ENCODE results near the gene BIRC3.
A peak's percentile ranks its signal among the peaks of the same experiment; 100 is the strongest.
"Not testable (repeated sequence)": the region's sequence is repeated elsewhere in the genome, so short reads cannot be mapped to it uniquely, and the experiment has no call there.

BIRC3 gene

GRCh38 chr11:102328748-102329147 lies 11.5 kb downstream of the BIRC3 start:
- no peak for DNase-seq

GRCh38 chr11:102330231-102330630 lies 12.9 kb downstream of the BIRC3 start:
- no peak for DNase-seq

- DNase-seq = no peak
Observed at GRCh38 chr11:102331341-102331740, 14.1 kb downstream of the BIRC3 start.

- DNase-seq = no peak
Observed at GRCh38 chr11:102332611-102332994, 15.3 kb downstream of the BIRC3 start.

- no peak for DNase-seq
Observed at GRCh38 chr11:102338479-102339010, 21.3 kb downstream of the BIRC3 start.

- DNase-seq = not testable (repeated sequence)
Observed at GRCh38 chr11:102341311-102341710, 24.0 kb downstream of the BIRC3 start.

GRCh38 chr11:102341844-102342318 lies 24.6 kb downstream of the BIRC3 start:
- peak; percentile 49 for DNase-seq

- no peak for DNase-seq
Observed at GRCh38 chr11:102343809-102344208, 26.5 kb downstream of the BIRC3 start.

GRCh38 chr11:102345904-102346303 lies 28.6 kb downstream of the BIRC3 start:
- DNase-seq = no peak

- no peak for DNase-seq
Observed at GRCh38 chr11:102346456-102346747, 29.1 kb downstream of the BIRC3 start.

GRCh38 chr11:102346748-102347461 lies 29.6 kb downstream of the BIRC3 start, which contains the start of gene BIRC2:
Gene BIRC2, plus strand, starts transcription at chr11:102347214. Its CDS starts 2,641 bp downstream, at chr11:102349855.
- peak; percentile 93 for DNase-seq

- DNase-seq = no peak
Observed at GRCh38 chr11:102347462-102348370, 30.4 kb downstream of the BIRC3 start.

- DNase-seq = no peak
Observed at GRCh38 chr11:102357116-102357515, 39.8 kb downstream of the BIRC3 start.

GRCh38 chr11:102359372-102359771 lies 42.1 kb downstream of the BIRC3 start:
- DNase-seq = no peak

- no peak for DNase-seq
Observed at GRCh38 chr11:102360681-102361080, 43.4 kb downstream of the BIRC3 start.

GRCh38 chr11:102361086-102362031 lies 44.1 kb downstream of the BIRC3 start:
- DNase-seq = peak; percentile 29

- no peak for DNase-seq
Observed at GRCh38 chr11:102364991-102365390, 47.7 kb downstream of the BIRC3 start.

GRCh38 chr11:102367364-102367763 lies 50.1 kb downstream of the BIRC3 start:
- DNase-seq = no peak

- no peak for DNase-seq
Observed at GRCh38 chr11:102368472-102368871, 51.2 kb downstream of the BIRC3 start.

- DNase-seq = not testable (repeated sequence)
Observed at GRCh38 chr11:102374633-102375424, 57.5 kb downstream of the BIRC3 start.

GRCh38 chr11:102375720-102376399 lies 58.6 kb downstream of the BIRC3 start:
- no peak for DNase-seq
